Stimulated activated CD4-positive, alpha-beta T cell treated with anti-CD3 and anti-CD28 coated beads, Interleukin-15, amount 100 ng/mL, for 24 hours (primary cell): Measurements from ENCODE around the gene TSC22D3.

Experiments
- DNase-seq: peaks from one replicate; pipeline ENCODE4 v3.0.0-alpha.2; 2020

The TSC22D3 gene

DNA sequence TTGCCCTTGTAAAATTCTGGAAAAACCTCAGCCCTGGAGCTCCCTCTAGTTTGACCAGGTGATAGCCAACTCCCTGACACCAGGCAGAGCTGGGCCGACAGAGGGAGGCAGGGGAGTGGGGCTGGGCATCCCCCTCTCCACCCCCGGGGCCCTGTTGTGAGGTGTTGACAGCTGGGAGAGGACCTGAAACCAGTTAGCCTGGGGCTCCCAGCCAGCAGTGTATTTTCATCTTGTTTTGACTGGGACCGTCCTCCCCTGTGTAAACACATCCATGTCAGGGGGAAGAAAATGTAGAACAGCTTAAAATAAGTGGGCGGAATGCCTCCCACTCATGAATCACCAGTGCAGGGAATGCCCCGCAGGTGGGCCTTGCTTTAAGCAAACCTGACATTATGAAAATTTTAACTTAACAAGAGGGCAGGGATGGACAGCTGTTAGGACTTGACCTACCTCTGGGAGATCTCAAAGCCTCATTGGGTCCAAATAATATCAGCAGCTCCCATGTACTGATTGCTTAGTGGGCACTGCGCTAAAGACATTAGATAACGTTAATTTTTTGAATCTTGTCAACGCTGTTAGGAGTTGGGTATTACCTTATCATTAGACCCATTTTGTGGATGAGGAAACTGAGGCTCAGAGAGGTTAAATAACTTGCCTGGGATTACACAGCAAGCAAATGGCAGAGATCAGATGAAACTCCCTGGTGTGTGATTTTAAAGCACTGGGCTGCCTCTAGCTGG lies 45.9 kb downstream of the TSC22D3 start:
- no peak for DNase-seq

DNA sequence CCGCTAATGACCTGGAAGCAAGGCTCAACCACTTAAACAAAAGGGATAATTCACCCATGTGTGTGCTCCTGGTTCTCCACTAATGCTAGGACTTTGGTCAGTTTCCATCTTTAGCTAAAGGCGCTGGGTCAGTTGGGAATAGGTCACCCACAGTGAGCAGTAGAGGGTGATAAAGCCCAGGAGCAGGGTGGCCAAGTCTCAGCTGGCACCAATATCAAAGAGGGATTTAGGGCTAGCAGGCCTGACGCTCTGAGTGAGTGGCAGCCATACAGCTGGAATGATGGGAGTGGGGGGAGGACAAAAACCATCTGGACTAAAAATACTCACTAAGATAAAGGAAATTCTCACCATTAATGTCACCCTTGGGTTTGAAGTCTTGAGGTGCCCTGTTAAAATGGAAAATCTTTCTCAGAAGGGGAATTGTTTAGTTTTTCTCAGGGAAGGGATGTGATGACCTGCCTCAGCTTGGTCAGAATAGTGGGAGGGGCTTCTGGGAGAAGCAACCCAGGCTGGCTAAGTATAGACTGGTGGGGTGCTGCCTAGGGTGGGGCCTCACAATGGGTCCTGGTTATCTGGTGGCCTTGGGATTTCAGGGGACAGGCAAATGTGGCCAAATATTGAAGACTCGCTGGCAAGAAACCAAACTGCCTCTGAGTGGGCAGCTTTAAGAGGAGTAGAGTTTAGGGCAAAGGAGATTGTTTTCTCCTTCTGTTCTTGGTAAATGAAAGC lies 47.1 kb downstream of the TSC22D3 start:
- DNase-seq: no peak

DNA sequence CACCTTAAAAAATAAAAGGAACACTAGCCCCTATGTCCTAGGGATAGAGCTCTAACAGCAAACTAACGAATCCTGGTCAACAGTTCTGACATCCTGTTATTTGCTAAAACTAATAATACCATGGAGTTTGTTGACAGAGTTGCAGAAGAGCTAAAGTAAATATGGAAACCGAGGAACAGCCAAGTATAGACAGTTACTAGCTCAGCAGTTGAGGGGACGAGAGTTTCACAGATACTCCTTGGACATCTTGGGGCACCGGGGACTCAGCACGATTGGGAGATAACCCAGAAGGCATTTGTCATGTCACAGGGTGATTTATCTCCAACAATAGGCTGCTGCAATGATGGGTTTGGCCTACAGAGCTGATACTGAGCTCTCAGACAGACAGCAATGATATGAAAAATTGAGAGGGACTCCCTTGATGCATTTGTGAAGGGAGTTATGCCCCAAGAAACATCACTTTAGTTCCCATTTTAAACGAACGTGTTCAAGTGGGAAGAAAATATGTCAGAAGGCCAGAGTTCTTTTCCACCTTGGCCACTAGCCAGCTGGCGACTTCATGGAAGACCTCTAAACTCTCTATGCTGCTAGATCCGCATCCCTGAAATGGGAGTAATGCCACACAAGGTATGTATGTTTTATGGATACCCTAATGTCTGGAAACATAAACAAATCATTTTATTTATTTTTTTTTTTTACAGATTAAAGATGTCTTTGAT lies 48.6 kb downstream of the TSC22D3 start:
- no peak for DNase-seq

DNA sequence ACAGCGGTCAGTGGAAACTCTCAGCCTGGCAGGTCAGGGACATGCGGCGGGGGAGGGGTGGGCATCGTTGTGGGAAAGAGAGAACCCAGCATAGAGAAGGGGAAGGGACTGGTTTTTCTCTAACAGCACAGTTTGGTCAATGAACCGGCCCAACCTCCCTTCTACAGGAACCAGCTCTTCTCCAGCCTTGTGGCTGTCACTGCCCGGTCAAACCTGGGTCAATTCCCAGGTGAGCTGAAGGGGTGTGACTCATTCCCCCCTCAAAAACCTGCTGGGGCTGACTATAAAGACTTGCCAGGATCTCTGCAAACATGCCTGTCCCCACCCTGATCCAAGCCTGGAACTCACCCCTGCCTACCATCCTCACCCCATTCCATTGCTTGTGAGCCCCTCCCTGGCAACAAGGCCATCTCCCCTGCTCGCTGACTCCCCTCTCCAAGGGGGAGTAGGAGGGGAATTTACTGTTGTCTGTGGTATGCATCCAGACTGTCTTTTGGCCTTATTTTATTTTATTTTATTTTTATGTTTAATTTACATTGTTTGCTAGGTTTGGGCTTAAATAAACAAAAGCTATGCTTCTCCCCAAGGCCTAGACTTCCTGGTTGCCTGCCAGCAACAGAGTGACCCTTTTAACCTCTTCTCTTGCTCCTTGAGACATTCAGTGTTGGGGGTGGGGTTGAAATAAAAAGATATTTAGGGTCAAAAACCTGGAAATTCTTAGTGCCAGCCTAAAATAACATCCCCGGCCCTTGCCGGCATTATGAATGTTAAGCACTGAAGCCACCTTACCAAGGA lies 49.6 kb downstream of the TSC22D3 start:
- DNase-seq: no peak

DNA sequence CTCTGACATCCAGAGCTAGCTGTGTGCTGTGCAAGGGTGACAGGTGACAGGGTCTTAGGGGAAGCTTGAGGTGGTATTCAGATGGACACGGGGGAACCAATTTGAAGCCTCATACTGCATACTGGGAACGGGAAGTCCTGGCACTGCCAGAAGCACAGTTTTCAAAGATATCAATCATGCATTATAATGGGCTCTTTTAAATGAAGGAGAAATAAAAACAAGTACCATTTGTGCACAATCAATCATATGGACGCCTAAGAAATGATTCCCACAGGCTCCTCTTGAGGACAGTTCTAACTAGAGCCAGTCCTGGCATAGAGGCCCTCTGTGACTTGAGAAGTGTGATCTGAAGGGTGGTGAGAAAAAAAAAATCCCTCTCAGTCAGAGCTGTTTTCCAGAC lies 50.9 kb downstream of the TSC22D3 start:
- no peak for DNase-seq

DNA sequence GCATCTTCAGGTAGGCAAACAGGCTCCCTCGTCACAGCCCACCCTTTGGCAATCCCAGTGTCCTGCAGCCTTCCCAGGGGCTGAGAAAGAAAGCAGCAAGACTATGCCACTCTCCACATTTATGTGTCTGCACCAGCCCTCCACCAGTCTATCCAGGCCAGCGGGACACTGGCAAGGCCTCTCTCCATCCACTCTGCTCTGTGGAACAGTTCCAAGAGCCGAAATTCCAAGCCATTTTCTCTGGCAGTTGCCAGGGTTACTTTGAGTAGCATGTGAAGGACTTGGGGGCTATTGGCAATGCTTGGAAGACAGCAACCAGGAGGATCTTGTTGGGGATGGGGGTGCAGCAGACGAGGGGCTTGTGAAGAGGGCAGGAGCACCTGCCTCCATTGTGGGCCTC lies 52.1 kb downstream of the TSC22D3 start:
- no peak for DNase-seq

DNA sequence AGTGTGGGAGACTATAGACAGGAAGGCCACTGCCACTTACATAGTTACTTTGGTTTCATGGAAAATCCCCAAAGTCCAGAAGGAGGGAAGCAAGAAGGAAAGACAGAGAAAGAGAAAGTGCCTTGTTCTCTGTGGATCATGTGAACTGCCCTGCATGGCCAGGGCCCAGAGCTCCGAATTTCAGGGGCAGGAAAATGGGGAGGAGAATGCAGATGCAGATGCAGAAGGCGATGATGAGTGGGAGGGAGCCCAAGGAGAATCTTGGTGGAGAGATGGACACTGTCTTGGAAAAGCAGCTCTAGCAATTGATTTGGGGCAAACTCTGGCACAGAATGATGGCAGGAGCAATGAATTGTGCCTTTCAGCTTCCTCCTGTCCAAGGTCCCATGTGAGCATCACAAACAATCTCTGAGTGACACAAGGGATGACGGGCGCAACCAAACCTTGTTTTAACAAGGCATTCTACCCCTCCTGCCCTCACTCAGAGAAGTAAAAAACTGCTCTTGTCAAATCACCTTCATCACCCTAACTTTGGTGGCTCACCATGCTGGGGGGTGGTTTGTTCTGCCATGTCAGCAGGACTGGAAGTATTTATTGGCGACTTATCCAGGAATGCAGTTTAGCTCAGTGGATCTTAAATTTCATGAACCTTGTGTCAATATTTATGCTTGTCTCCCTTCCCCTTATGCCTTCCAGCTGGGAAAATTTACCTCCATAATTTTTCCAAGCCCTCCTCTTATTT lies 53.5 kb downstream of the TSC22D3 start:
- DNase-seq: no peak

DNA sequence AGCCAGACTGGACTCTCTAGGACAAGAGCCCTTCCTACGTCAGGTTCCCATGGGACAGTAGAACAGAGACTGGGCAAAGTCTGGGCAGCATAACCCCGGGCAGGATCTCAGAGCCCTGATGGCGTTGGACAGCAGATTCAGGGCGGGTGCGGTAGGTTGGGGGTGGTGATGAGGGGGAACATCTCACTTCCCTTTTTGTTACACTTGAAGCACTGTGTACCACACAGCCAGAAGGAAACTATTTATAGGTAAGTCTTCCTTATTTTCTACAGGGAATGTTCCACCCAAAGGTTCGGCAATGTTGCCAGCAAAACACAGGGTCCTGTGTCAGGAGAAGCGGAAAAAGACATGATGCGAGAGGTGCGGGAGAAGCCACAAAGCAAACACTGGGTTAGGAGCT lies 54.3 kb downstream of the TSC22D3 start:
- no peak for DNase-seq

DNA sequence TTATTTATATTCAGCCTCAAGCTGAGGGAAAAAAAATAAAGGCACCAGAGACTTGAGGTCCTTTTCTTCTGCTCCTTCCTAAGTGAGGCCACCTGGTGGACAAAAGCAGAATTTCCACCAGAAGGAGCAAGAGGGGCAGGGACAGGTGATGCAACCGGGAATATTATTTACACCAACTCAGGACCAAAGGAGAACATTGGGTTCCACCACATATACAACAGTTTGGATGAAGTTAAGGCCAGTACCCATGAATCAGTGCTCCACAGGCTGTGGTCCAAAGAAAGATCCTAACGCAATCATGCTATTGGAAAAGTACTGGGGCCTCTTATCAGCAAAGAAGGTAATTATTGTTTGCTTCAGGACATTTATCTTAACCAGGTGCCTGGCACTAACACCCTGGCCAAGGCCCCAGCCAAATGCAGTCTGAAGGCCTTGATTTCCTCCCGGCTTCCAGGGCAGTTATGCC lies 57.4 kb downstream of the TSC22D3 start:
- DNase-seq: peak; percentile 75

DNA sequence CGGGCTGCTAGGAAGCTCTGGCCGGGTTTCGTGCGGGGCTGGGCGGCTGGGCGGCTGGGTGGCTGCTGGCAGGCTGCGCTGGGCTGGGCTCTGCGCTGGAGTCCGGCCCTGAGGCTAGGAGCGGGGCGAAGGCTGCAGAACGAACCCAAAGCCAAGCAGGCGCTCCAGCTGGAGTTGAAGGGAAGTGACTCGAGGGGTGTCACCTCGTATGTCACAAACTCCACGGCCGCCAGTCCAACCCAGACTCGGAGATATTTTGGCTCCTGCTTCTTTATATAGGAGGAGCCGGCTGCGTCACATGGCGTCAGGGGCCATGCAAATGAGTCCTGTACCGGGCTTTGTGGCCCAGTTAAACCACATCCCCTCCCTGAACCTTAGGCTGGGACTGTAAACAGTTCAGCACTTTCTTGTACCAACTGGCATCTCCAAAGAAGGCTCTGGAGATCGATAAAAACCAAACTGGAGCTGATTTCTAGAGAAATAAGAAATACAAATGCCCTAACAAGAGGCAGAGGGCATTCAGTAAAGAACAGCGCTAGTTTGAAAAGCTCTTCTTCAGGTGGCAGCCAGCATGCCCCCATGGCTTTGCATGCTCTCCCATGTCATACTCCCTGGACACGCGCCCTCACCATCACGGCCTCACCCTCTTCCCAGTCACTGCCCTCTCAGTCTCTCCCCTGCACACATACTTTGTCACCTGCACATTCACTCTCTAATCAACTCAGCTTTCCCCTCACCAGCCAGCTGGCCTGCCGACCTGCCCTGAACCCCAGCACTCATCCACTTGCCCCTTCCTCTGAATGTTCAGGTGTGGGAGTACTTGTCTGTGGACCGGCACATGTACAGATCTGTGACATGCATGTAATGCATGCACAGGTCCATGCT lies 58.5 kb downstream of the TSC22D3 start:
- DNase-seq: peak; percentile 83

DNA sequence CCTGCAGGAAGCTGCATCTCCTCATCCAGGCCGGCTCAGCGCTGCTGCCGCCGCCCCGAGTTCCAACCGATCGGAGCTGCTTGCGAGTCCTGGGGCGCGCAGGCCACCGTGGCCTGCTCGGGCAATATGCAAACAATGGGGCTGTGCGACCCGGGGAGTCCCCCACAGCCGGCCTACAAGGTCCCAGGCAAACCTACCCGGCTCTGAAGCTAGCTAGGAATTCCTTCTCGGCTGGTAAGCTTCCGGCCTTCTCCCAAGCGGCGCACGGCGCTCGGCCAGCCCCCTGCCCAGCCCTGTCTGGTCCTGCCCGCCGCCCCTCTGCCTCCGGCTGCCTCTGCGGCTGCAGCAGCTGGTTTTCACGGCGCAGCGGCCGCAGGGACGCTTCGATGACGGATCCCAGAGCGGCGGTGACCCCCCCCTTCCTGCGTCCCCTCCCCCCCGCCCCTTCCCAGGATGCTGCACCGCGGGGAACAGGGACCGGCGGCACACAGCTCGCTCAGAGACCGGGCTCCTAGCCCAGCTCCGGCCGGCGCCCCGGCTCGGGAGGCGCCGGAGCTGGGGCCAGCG lies 59.4 kb downstream of the TSC22D3 start:
- DNase-seq: peak; percentile 24

DNA sequence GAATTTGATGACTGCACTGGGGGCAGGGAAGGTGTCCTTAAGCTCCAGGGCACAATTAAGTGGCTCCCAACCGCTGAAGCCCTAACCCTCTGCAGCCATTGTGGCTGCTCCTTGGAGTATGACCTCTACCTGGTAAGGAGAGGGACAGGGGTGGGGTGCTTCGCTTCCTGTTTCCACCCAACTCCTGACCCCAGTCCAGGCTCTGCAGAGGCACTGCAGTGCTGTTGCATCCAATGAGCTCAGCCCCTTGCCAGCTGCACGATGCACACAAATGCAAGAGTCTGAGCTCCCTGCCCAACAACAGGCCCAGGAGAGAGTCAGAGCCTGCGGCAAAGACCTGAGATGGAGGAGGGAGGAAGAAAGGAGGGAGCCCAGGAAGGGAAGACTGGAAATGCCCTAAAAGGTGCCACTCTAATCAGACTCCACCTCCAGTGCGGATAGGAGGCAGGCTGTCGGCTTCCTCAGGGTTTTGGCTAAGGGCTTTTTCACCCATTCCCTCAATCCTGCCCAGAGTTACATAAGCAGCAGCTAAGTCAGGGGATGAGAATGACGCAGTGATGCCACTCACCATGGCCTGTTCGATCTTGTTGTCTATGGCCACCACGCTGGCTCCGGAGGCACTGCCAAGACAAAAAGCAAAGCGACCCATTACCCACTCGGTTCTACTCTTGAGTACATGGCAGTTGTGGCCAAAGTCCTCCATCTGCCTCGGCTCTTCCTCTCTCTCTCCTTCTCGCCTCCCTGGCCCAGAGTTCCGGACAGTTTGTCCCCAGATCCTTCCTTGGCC lies 60.1 kb downstream of the TSC22D3 start:
- peak; percentile 10 for DNase-seq

DNA sequence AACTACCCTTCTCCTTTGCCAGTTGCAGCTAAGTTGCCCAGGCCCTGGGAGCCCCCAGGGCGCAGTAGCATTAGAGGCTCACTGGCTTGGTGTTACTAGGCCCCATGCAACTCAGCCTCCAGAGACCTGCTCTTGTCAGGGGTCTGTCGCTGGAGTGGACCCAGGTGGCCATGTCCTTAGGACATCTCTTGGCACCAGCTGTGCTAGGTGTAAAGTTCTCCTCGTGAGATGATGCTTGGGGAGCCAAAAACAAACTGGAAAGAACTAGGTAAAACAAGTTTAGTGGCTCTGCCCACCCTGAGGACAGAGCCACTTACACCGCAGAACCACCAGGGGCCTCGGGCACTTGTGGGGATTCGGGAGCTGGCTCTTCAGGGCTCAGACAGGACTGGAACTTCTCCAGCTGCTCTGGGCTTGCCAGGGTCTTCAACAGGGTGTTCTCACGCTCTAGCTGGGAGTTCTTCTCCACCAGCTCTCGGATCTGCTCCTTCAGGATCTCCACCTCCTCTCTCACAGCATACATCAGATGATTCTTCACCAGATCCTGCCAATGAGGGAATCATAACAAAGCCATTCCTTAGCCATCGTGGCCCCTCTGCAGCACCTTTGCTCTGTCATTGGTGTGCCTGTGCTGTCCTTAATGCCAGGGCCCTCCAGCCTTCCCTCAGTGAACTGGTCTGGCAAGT lies 61.2 kb downstream of the TSC22D3 start:
- DNase-seq: no peak

DNA sequence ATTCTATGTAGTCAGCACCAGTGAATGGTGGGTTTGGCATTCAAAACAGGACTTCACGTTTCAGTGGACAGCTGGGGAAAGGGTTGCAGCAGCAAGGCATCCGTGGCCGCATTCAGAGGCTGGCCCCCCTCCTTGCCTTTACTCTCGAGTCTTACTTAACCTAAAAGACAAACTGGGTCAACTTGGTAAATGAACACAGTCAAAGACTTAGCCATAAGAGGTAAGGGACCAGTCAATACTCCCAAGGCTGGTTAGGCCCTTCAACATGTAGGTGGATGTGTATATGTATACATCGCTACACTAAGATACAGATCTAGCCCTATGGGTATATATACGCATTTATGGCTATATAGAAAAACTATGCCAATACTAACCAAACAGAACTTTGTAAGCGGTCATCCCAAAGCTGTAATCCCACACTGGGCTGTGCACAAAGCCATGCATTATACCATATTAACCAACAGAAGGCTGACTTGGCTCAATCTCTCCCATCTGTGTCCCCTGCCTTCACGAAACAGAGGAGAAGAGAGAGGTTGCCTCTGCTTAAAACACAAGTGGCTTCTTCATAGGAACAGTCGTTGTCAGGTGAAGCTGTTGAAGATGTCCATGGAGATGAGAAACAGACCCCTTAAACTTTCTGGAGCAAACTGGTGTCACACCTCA lies 61.9 kb downstream of the TSC22D3 start:
- DNase-seq: no peak

DNA sequence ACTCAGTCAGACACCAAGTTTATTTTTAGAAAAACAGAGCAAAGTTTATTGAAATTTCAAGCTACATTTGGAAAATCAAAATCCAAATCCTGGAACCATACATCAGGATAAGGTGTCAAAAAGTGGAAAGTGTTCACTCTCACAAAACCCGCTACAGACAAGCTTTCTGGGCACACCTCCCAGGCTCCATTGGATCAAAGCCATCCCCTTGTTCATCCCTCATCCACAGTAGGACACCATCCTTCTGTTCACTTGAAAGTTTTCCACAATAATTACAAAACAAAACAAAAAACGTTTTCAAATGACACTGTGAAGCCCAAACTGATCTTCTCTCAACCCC lies 62.4 kb downstream of the TSC22D3 start:
- no peak for DNase-seq

DNA sequence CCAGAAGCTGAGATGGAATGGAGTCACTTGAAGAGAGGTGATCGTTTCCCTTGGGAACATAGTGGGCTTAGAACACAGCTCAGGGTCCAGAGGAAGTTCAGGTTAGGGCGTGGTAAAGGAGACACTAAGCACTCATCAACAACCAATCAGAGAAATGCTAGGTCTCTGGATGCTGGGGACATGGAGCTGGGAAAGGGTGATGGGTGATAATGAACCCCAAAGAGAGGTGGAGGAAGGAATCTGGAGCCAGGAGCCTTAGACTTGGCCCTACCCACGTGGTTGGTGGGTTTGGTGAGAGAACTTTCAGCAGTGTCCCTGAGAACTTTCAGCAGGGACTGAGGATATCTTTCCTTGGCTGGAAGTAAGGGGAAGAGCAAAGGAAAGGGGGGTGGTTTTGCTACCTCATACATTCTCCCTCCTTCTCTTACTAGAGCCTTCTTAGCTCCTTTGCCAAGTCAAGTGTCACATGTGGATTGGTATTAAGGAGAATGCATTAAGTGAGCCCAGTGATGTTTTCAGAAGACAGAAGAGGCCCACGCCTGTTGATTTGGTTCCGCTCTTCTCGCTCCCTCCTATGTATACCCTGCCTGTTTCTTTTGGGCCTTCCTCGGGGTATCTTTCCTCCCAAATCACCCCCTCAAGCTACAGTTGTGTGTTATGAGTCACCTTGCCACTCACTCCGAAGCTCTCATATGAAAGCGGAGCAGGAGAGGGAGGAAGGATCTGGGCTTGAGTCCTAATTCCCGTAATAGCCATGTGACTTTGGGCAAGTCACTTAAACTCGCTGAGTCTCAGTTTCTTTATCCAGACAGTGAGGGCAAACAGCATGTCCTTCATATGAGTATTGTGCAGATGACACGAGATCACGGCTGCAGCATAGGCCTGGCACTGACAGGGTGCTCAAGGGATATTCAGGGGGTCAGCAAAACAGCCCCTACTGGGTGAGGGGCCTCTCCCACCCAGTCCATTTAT lies 63.1 kb downstream of the TSC22D3 start:
- DNase-seq: no peak

DNA sequence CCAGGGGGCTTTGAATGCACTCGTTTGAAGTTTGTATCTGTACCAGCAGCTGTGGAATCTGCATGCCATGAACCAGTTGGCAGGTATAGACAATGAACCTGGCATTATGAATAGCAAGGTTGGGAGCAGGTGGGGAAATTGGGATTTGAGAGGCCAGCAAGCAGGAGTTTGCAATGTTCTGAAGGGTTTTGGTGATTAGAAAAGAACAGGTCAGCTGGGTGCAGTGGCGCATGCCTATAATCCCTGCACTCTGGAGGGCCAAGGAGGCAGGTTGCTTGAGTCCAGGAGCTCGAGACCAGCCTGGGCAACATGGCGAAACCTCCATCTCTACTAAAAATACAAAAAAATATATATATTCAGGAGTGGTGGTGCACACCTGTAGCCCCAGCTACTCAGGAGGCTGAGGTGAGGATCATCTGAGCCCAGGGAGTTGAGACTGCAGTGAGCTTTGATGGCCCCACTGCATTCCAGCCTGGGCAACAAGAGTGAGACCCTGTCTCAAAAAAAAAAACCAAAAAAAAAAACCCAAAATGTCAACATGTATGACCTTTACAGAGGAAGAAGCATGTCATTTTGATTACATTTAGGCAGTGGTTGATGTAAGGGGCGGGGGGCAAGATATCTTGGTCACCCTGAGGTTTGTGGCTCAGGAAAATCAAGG lies 63.9 kb downstream of the TSC22D3 start:
- DNase-seq: no peak
